ENCODE results near the gene TRIM63. TPM values are rescaled to one million over a fixed set of nuclear protein-coding genes. Genes with fewer than 3 reads are reported as not detected.

The TRIM63 gene
- total and polyA plus RNA-seq, 4 donors: 0.19 to 1.5 (median 0.30) TPM

DNA sequence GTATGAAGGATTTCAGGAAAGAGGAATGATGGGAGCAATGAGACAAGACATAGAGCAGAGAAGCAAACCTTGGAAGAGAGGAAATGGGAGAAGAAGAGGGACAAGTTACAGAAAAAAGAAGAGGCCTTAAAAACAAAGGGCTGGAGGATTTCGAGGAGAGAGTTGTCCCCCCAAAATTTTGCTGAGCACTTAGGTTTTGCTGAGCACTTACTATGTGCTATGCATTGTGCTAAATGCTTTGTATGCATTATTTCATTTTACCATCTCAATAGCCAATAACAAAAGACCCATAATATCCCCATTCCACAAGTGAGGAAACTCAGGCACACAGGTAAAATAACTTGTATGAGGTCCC, 2.5 kb upstream of the TRIM63 start:
- no peak overlapping the region for H3K27ac ChIP-seq (ENCODE audit: low read depth in 1 of 2, low read length in 2 of 2)
- ATAC-seq (ENCODE audit: low FRiP score) (no peak), DNase-seq (no peak)
- H3K4me1 ChIP-seq (ENCODE audit: control insufficient read depth in 1 of 2, insufficient read depth in 2 of 2, low read length in 2 of 2): no peaks in the 10 kb centered on the region
- 81 to 86% methylated on average over 1 of the region's 1 CpG for WGBS, 2 donors
- no peaks in the 10 kb centered on the region for H3K36me3 ChIP-seq (ENCODE audit: control insufficient read depth in 1 of 2, insufficient read depth in 2 of 2, low read length in 1 of 2)
- H3K4me3 ChIP-seq (ENCODE audit: low read length in 2 of 2): no peak overlapping the region
- no peaks in the 10 kb centered on the region for H3K9me3 ChIP-seq (ENCODE audit: control insufficient read depth, low read length)
- H3K27me3 ChIP-seq (ENCODE audit: control insufficient read depth in 1 of 2, insufficient read depth in 2 of 2, low read length in 1 of 2): no peaks in the 10 kb centered on the region
- intact Hi-C loops (cut with DNase I): no loop called here

DNA sequence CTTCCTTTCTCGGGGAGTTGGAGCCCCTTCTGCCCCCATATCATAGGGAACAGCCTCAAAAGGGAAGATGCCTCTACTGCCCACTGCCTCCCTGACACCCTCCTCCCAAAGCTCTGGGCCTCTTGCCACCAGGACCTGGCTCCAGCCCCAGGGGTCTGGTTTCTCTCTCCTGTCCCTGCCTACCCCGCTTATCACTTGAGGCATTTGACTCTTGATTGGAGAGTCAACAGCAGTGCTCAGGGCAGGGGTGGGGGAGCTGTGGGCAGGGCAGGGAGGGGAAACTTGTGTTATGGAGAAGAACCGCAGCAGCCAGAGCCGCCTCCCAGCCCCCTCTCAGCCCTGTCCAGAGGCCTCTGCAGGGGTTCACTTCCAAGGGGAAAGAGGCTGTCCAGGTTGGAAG, 573 bp downstream of the TRIM63 start:
- H3K4me3 ChIP-seq (ENCODE audit: low read length in 2 of 2): no peak overlapping the region
- no peak for DNase-seq
- H3K27me3 ChIP-seq (ENCODE audit: control insufficient read depth in 1 of 2, insufficient read depth in 2 of 2, low read length in 1 of 2): no peaks in the 10 kb centered on the region
- 31 to 37% methylated on average over 2 to 4 of the region's 4 CpGs for WGBS, 2 donors
- ATAC-seq (ENCODE audit: low FRiP score): no peak
- no peaks in the 10 kb centered on the region for H3K4me1 ChIP-seq (ENCODE audit: control insufficient read depth in 1 of 2, insufficient read depth in 2 of 2, low read length in 2 of 2)
- H3K36me3 ChIP-seq (ENCODE audit: control insufficient read depth in 1 of 2, insufficient read depth in 2 of 2, low read length in 1 of 2): no peaks in the 10 kb centered on the region
- no peak overlapping the region for H3K27ac ChIP-seq (ENCODE audit: low read depth in 1 of 2, low read length in 2 of 2)
- H3K9me3 ChIP-seq (ENCODE audit: control insufficient read depth, low read length): no peaks in the 10 kb centered on the region
- intact Hi-C loops (cut with DNase I): no loop called here

DNA sequence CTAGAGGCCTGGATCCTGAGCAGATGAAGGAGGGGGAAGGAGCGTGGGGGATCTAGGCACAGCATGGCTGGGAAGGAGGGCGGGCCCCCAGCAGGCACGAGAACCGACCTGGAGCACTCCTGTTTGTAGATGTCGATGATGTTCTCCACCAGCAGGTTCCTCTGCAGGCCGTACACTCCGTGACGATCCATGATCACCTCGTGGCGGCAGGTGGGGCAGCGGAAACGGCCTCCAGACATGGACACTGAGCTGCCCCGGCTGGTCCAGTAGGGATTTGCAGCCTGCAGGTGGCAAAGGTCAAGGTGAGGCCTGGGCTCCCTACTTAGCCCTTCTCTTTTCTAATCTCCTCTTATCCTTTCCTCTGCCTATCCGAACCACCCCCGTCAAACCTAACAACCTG, 1.3 kb downstream of the TRIM63 start:
- ATAC-seq (ENCODE audit: low FRiP score) (no peak), DNase-seq (no peak)
- H3K36me3 ChIP-seq (ENCODE audit: control insufficient read depth in 1 of 2, insufficient read depth in 2 of 2, low read length in 1 of 2): no peaks in the 10 kb centered on the region
- no peak overlapping the region for H3K27ac ChIP-seq (ENCODE audit: low read depth in 1 of 2, low read length in 2 of 2)
- no peak overlapping the region for H3K4me3 ChIP-seq (ENCODE audit: low read length in 2 of 2)
- no peaks in the 10 kb centered on the region for H3K9me3 ChIP-seq (ENCODE audit: control insufficient read depth, low read length)
- H3K4me1 ChIP-seq (ENCODE audit: control insufficient read depth in 1 of 2, insufficient read depth in 2 of 2, low read length in 2 of 2): no peaks in the 10 kb centered on the region
- intact Hi-C loops (cut with DNase I): no loop called here
- 88 to 89% methylated on average over 14 to 15 of the region's 15 CpGs for WGBS, 2 donors
- no peaks in the 10 kb centered on the region for H3K27me3 ChIP-seq (ENCODE audit: control insufficient read depth in 1 of 2, insufficient read depth in 2 of 2, low read length in 1 of 2)

DNA sequence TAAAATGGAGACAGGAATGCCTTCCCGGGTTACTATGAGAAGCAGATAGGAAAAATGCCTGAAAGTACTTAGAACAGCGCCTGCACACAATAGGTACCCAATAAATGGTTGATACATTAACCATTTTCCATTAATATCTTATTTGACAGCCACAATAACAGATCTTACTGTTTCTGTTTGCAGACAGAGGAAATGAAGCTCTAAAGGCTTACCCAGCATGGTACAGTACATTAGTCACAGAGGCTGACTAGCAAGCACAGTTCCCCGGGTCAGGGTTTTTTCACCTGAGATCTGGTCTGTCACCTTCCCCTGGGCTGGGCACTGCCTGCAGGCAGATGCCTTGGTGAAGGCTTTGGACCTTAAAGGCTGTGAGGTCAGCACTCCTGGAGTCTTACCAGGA, 2.9 kb downstream of the TRIM63 start:
- H3K27me3 ChIP-seq (ENCODE audit: control insufficient read depth in 1 of 2, insufficient read depth in 2 of 2, low read length in 1 of 2): no peaks in the 10 kb centered on the region
- no peaks in the 10 kb centered on the region for H3K4me1 ChIP-seq (ENCODE audit: control insufficient read depth in 1 of 2, insufficient read depth in 2 of 2, low read length in 2 of 2)
- ATAC-seq (ENCODE audit: low FRiP score): no peak
- no peaks in the 10 kb centered on the region for H3K9me3 ChIP-seq (ENCODE audit: control insufficient read depth, low read length)
- H3K27ac ChIP-seq (ENCODE audit: low read depth in 1 of 2, low read length in 2 of 2): no peak overlapping the region
- intact Hi-C loops (cut with DNase I): no loop called here
- no peaks in the 10 kb centered on the region for H3K36me3 ChIP-seq (ENCODE audit: control insufficient read depth in 1 of 2, insufficient read depth in 2 of 2, low read length in 1 of 2)
- no peak for DNase-seq
- WGBS, 2 donors: 74 to 78% methylated on average over 3 of the region's 3 CpGs
- H3K4me3 ChIP-seq (ENCODE audit: low read length in 2 of 2): no peak overlapping the region

- Histone ChIP-seq H3K36me3 (ENCODE audit: control insufficient read depth in 1 of 2, insufficient read depth in 2 of 2, low read length in 1 of 2) (no peaks in the 10 kb centered on the region), H3K4me3 (ENCODE audit: low read length in 2 of 2) (no peak overlapping the region), H3K27me3 (ENCODE audit: control insufficient read depth in 1 of 2, insufficient read depth in 2 of 2, low read length in 1 of 2) (no peaks in the 10 kb centered on the region), H3K9me3 (ENCODE audit: control insufficient read depth, low read length) (no peaks in the 10 kb centered on the region), H3K27ac (ENCODE audit: low read depth in 1 of 2, low read length in 2 of 2) (no peak overlapping the region), H3K4me1 (ENCODE audit: control insufficient read depth in 1 of 2, insufficient read depth in 2 of 2, low read length in 2 of 2) (no peaks in the 10 kb centered on the region)
- ATAC-seq (ENCODE audit: low FRiP score) (no peak), DNase-seq (no peak)
- intact Hi-C loops (cut with DNase I): no loop called here
- WGBS, 2 donors: 86 to 87% methylated on average over 12 of the region's 12 CpGs
Observed at GRCh38 chr1:26060832-26061574, 6.4 kb downstream of the TRIM63 start.

GRCh38 chr1:26059906-26060305, 7.5 kb downstream of the TRIM63 start:
- intact Hi-C loops (cut with DNase I): no loop called here
- Histone ChIP-seq H3K4me1 (ENCODE audit: control insufficient read depth in 1 of 2, insufficient read depth in 2 of 2, low read length in 2 of 2) (no peaks in the 10 kb centered on the region), H3K9me3 (ENCODE audit: control insufficient read depth, low read length) (no peaks in the 10 kb centered on the region), H3K36me3 (ENCODE audit: control insufficient read depth in 1 of 2, insufficient read depth in 2 of 2, low read length in 1 of 2) (no peaks in the 10 kb centered on the region), H3K27me3 (ENCODE audit: control insufficient read depth in 1 of 2, insufficient read depth in 2 of 2, low read length in 1 of 2) (no peaks in the 10 kb centered on the region), H3K4me3 (ENCODE audit: low read length in 2 of 2) (no peak overlapping the region), H3K27ac (ENCODE audit: low read depth in 1 of 2, low read length in 2 of 2) (no peak overlapping the region)
- ATAC-seq (ENCODE audit: low FRiP score) (no peak), DNase-seq (no peak)
- 82 to 84% methylated on average over 7 of the region's 7 CpGs for WGBS, 2 donors

GRCh38 chr1:26058052-26058595, 9.3 kb downstream of the TRIM63 start:
- intact Hi-C loops (cut with DNase I): no loop called here
- H3K4me3 ChIP-seq (ENCODE audit: low read length in 2 of 2): no peak overlapping the region
- no peaks in the 10 kb centered on the region for H3K36me3 ChIP-seq (ENCODE audit: control insufficient read depth in 1 of 2, insufficient read depth in 2 of 2, low read length in 1 of 2)
- no peaks in the 10 kb centered on the region for H3K4me1 ChIP-seq (ENCODE audit: control insufficient read depth in 1 of 2, insufficient read depth in 2 of 2, low read length in 2 of 2)
- 87 to 91% methylated on average over 5 of the region's 5 CpGs for WGBS, 2 donors
- H3K9me3 ChIP-seq (ENCODE audit: control insufficient read depth, low read length): no peaks in the 10 kb centered on the region
- ATAC-seq (ENCODE audit: low FRiP score) (no peak), DNase-seq (no peak)
- no peak overlapping the region for H3K27ac ChIP-seq (ENCODE audit: low read depth in 1 of 2, low read length in 2 of 2)
- H3K27me3 ChIP-seq (ENCODE audit: control insufficient read depth in 1 of 2, insufficient read depth in 2 of 2, low read length in 1 of 2): no peaks in the 10 kb centered on the region

DNA sequence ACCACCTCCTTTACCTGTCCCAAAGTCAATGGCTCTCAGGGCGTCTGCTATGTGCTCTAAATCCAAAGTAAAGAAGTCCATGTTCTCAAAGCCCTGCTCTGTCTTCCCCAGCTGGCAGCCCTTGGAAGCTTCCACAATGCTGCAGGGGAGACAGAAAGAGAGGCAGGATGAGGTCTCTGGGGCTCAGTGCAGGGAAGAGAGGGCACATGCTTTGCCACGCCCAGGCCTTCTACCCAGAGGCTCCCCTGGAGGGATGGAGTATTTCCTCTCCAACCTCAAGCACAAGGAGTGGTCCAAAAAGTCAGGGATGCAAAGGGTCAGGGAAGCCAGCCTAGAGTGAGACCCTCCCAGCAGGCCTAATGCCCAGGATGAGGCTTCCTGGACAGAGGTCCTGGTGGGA, 10.2 kb downstream of the TRIM63 start:
- intact Hi-C loops (cut with DNase I): no loop called here
- Histone ChIP-seq H3K36me3 (ENCODE audit: control insufficient read depth in 1 of 2, insufficient read depth in 2 of 2, low read length in 1 of 2) (no peaks in the 10 kb centered on the region), H3K9me3 (ENCODE audit: control insufficient read depth, low read length) (no peaks in the 10 kb centered on the region), H3K4me1 (ENCODE audit: control insufficient read depth in 1 of 2, insufficient read depth in 2 of 2, low read length in 2 of 2) (no peaks in the 10 kb centered on the region), H3K27ac (ENCODE audit: low read depth in 1 of 2, low read length in 2 of 2) (no peak overlapping the region), H3K4me3 (ENCODE audit: low read length in 2 of 2) (no peak overlapping the region), H3K27me3 (ENCODE audit: control insufficient read depth in 1 of 2, insufficient read depth in 2 of 2, low read length in 1 of 2) (no peaks in the 10 kb centered on the region)
- ATAC-seq (ENCODE audit: low FRiP score) (no peak), DNase-seq (no peak)
- 85 to 94% methylated on average over 2 of the region's 2 CpGs for WGBS, 2 donors

DNA sequence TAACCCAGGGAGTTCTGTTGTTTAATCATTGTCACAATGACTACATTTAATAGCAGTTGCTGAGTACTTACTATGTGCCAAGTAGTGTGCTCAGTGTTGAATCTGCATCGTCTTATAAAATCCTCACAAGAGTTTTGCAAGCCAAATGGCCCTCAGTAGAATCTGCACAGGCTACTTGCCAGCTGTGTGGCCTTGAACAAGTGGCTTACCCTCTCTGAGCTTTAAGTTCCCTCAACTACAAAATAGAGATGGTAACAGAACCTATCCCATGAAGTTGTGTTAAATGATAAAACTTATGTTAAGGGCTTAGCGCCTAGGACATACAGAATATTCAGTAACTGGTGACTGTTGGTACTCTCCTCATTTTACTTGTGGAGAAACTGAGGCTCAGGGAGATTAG, 12.4 kb downstream of the TRIM63 start:
- no peaks in the 10 kb centered on the region for H3K9me3 ChIP-seq (ENCODE audit: control insufficient read depth, low read length)
- DNase-seq: no peak
- no peaks in the 10 kb centered on the region for H3K4me1 ChIP-seq (ENCODE audit: control insufficient read depth in 1 of 2, insufficient read depth in 2 of 2, low read length in 2 of 2)
- no peak overlapping the region for H3K4me3 ChIP-seq (ENCODE audit: low read length in 2 of 2)
- H3K36me3 ChIP-seq (ENCODE audit: control insufficient read depth in 1 of 2, insufficient read depth in 2 of 2, low read length in 1 of 2): no peaks in the 10 kb centered on the region
- 91 to 92% methylated on average over 2 of the region's 2 CpGs for WGBS, 2 donors
- intact Hi-C loops (cut with DNase I): no loop called here
- no peak overlapping the region for H3K27ac ChIP-seq (ENCODE audit: low read depth in 1 of 2, low read length in 2 of 2)
- no peak for ATAC-seq (ENCODE audit: low FRiP score)
- no peaks in the 10 kb centered on the region for H3K27me3 ChIP-seq (ENCODE audit: control insufficient read depth in 1 of 2, insufficient read depth in 2 of 2, low read length in 1 of 2)

Measured in aorta (tissue), 5 donors.